Lung (tissue), 12 donors: ENCODE measurements around the gene LCLAT1. TPM values are rescaled to one million over a fixed set of nuclear protein-coding genes. Genes with fewer than 3 reads are reported as not detected.

Experiments used
- ATAC-seq: fragments of 200-7000 bp; cut with Tn5 transposase; one replicate; pipeline ENCODE4 v1.9.1; 2020; ENCODE audit warnings: moderate number of reproducible peaks; ENCODE audit not compliant: insufficient read depth, low FRiP score
- DNase-seq, 3 donors: peaks; one replicate each; pipeline ENCODE4 v3.0.0-alpha.2; 2013 to 2017
- H3K27ac ChIP-seq, 2 donors: one replicate each; pipeline ENCODE4 v1.5.1; 2013; ENCODE audit warnings: mild to moderate bottlenecking in 2 of 2, moderate library complexity in 2 of 2, control low read depth in 1 of 2, inconsistent platforms in 1 of 2, low read depth in 1 of 2, low read length in 1 of 2
- H3K27me3 ChIP-seq, 3 donors: one replicate each; pipeline ENCODE4 v1.5.1; 2013; ENCODE audit warnings: low read length in 2 of 3; ENCODE audit not compliant: control insufficient read depth in 3 of 3, insufficient read depth in 3 of 3
- H3K36me3 ChIP-seq, 4 donors: one replicate each; pipeline ENCODE4 v1.5.1; 2013; ENCODE audit warnings: low read length in 4 of 4, mild to moderate bottlenecking in 1 of 4, moderate library complexity in 1 of 4; ENCODE audit not compliant: control insufficient read depth in 4 of 4, insufficient read depth in 4 of 4
- H3K4me1 ChIP-seq, 5 donors: one replicate each; pipeline ENCODE4 v1.5.1; 2013; ENCODE audit warnings: low read length in 5 of 5, mild to moderate bottlenecking in 2 of 5, moderate library complexity in 1 of 5; ENCODE audit not compliant: control insufficient read depth in 5 of 5, insufficient read depth in 5 of 5
- H3K4me3 ChIP-seq: one replicate; pipeline ENCODE4 v1.5.1; 2013; ENCODE audit warnings: mild to moderate bottlenecking, control low read depth, moderate library complexity
- H3K9ac ChIP-seq, 2 donors: one replicate each; pipeline ENCODE4 v1.5.1; 2013; ENCODE audit warnings: low read length in 2 of 2, control low read depth in 1 of 2; ENCODE audit not compliant: insufficient read depth in 1 of 2
- H3K9me3 ChIP-seq, 4 donors: one replicate each; pipeline ENCODE4 v1.5.1; 2013; ENCODE audit warnings: low read length in 3 of 4, mild to moderate bottlenecking in 1 of 4, moderate library complexity in 1 of 4; ENCODE audit not compliant: control insufficient read depth in 4 of 4, insufficient read depth in 3 of 4
- WGBS, 2 donors: extraction: QIAGEN DNeasy Blood & Tissue Kit; methylation state at CpG; one replicate each; pipeline ENCODE4 v1.1.7; 2013; 5-methylcytosine and 5-hydroxymethylcytosine counted together
- polyA plus RNA-seq, 2 donors: library from polyadenylated mRNA; stranded (reverse); fragments of 200-250 nt; gene quantifications; one replicate each; pipeline ENCODE4 v1.2.1, GENCODE V29; 2013
- total RNA-seq, 2 donors: library from RNA; depleted of rRNA in 1 of 2; stranded (reverse); fragments of >200 nt in 1 of 2; gene quantifications; one replicate each; pipeline ENCODE4 v1.2.1, GENCODE V29; 2014 to 2021
- TF ChIP-seq, protein P1 (sequence below): IDR thresholded peaks from 2 replicates; pipeline ENCODE4 v1.5.1; 2012; ENCODE audit warnings: mild to moderate bottlenecking; ENCODE audit errors: control extremely low read depth, extremely low read depth
- donor health status: control.
- donor health status: control.
- donor health status: Bipolar disorder and iron deficiency.
- donor health status: healthy.
- donor health status: DM: yes; HTN: yes; CAD: no.

Gene LCLAT1
- total and polyA plus RNA-seq, 4 donors, result 2.4 to 24.2 (median 10.8) TPM

DNA sequence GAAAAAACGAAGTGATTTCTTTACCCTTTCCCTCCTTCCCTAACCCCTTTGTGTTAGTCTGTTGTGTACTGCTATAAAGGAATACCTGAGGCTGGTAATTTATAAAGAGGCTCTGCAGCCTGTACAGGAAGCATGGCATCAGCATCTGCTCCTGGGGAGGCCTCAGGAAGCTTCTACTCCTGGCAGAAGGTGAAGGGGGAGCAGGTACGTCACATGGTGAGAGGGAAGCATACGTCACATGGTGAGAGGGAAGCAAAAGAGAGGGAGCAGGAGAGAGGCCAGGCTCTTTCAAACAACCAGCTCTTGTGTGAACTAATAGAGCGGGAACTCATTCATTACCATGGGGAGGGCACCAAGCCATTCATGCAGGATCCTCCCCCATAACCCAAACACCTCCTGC, 234.0 kb downstream of the LCLAT1 start:
- Histone ChIP-seq H3K9ac (no peak overlapping the region), H3K27me3 (no peaks in the 10 kb centered on the region), H3K4me3 (no peak overlapping the region), H3K27ac (no peak overlapping the region), H3K9me3 (peaks cover 0 to 2% (median 0%) of the 10 kb centered on the region in 4 donors), H3K4me1 (peaks cover 0 to 4% (median 0%) of the 10 kb centered on the region in 5 donors), H3K36me3 (no peaks in the 10 kb centered on the region)
- WGBS, 2 donors, result 92% methylated on average over 4 of the region's 4 CpGs
- DNase-seq (no peak), ATAC-seq (no peak)
- TF ChIP-seq, protein P1, sequence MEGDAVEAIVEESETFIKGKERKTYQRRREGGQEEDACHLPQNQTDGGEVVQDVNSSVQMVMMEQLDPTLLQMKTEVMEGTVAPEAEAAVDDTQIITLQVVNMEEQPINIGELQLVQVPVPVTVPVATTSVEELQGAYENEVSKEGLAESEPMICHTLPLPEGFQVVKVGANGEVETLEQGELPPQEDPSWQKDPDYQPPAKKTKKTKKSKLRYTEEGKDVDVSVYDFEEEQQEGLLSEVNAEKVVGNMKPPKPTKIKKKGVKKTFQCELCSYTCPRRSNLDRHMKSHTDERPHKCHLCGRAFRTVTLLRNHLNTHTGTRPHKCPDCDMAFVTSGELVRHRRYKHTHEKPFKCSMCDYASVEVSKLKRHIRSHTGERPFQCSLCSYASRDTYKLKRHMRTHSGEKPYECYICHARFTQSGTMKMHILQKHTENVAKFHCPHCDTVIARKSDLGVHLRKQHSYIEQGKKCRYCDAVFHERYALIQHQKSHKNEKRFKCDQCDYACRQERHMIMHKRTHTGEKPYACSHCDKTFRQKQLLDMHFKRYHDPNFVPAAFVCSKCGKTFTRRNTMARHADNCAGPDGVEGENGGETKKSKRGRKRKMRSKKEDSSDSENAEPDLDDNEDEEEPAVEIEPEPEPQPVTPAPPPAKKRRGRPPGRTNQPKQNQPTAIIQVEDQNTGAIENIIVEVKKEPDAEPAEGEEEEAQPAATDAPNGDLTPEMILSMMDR, result no peak

DNA sequence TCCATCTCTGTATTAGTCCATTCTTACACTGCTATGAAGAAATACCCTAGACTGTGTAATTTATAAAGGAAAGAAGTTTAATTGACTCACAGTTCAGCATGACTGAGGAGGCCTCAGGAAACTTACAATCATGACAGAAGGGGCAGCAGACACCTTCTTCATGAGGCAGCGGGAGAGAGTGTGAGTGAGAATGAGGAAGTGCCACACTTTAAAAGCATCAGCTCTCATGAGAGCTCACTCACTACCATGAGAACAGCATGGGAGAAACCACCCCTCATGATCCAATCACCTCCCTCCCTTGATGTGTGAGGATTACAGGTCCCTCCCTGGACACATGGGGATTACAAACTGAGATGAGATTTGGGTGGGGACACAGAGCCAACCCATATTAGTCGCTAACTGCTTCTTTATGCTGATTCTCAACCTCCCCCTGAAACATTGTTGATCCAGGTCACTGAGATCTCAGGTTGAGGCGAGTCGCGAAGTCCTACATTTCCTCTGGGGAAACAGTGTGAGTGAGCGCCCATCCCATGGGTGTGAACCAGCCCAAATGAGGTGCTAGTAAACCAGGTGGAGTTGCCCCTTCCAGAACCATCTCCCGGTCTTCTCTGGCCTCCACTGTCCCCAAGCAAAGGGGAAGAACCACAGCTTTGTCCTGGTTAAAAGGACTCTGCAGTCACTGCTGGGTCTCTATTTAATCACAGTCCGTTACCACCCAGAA, 236.3 kb downstream of the LCLAT1 start:
- ATAC-seq (no peak), DNase-seq (no peak)
- TF ChIP-seq, protein P1, result no peak
- 86 to 93% methylated on average over 8 of the region's 8 CpGs for WGBS, 2 donors
- Histone ChIP-seq H3K9ac (no peak overlapping the region), H3K9me3 (peaks cover 0 to 2% (median 0%) of the 10 kb centered on the region in 4 donors), H3K4me1 (peaks cover 0 to 4% (median 2%) of the 10 kb centered on the region in 5 donors), H3K27ac (no peak overlapping the region), H3K36me3 (no peaks in the 10 kb centered on the region), H3K27me3 (no peaks in the 10 kb centered on the region), H3K4me3 (no peak overlapping the region)

DNA sequence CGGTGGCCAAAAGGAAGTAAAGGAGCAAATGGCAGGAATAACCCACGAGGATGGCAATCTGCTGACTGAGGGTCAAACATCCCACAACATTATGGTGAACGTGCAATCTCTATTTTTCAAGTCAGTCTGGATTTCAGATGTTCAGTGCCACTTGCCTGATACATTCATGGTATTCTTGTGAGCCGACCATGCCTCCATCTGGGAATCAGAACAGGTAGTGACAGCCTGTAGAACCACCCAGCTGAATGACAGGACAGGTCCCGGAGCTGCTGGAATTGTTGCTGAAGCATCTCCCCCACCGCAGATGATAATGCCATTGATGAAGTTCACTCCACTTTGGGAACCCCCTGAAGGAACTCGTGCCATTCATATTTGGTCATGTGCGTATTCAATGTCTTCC, 237.0 kb downstream of the LCLAT1 start:
- 91 to 97% methylated on average over 8 of the region's 8 CpGs for WGBS, 2 donors
- TF ChIP-seq, protein P1, result no peak
- no peak for DNase-seq

DNA sequence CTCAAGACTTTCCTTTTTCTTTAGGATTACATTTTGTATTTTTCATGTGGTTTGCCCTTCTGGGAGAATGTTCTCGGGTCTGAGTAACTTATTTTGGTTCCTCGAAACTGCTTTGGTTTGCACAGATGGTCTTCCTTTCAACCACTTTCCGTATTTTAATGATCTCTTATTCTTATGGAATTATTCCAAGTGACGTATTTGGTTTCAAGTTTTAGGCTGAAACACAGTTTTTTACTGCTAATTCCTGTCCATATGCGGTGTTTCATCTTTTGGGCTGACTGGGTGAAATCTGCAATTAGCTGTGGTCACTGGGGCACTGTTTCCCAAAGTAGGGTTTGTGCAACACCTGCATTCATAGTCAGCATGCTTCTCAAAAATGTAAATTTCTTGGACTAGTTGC, 237.5 kb downstream of the LCLAT1 start:
- Histone ChIP-seq H3K4me1 (peaks cover 0 to 13% (median 6%) of the 10 kb centered on the region in 5 donors), H3K36me3 (no peaks in the 10 kb centered on the region), H3K27ac (no peak overlapping the region), H3K9ac (no peak overlapping the region), H3K27me3 (no peaks in the 10 kb centered on the region), H3K4me3 (no peak overlapping the region), H3K9me3 (peaks cover 0 to 2% (median 0%) of the 10 kb centered on the region in 4 donors)
- DNase-seq (peak in 2 of 3 donors; percentile 73 to 83), ATAC-seq (no peak)
- WGBS, 2 donors, result 74 to 82% methylated on average over 5 of the region's 5 CpGs
- TF ChIP-seq, protein P1, result no peak

More for the DNA sequence above, 237.0 kb downstream of the LCLAT1 start:
- Histone ChIP-seq H3K4me3 (no peak overlapping the region), H3K27ac (no peak overlapping the region), H3K9me3 (peaks cover 0 to 2% (median 0%) of the 10 kb centered on the region in 4 donors), H3K9ac (no peak overlapping the region), H3K27me3 (no peaks in the 10 kb centered on the region), H3K36me3 (no peaks in the 10 kb centered on the region), H3K4me1 (peaks cover 0 to 10% (median 2%) of the 10 kb centered on the region in 5 donors)
- ATAC-seq, result no peak
